Measurements from ENCODE around the gene C12orf57.

The C12orf57 gene

GRCh38 chr12:6946033-6946919 is 2.5 kb downstream of the C12orf57 start:
- DNase-seq (ENCODE audit: low spot score) (peak; percentile 98), ATAC-seq (ENCODE audit: low read depth) (peak; percentile 79)
- Histone ChIP-seq H3K36me3 (ENCODE audit: low read depth) (peaks cover 8% of the 10 kb centered on the region), H3K27ac (ENCODE audit: poor library complexity, severe bottlenecking) (peak overlapping the region; percentile 96), H3K4me1 (ENCODE audit: insufficient read depth, poor library complexity, severe bottlenecking) (peaks cover 16% of the 10 kb centered on the region), H3K4me3 (ENCODE audit: severe bottlenecking) (peak overlapping the region; percentile 42), H3K27me3 (ENCODE audit: insufficient read depth, poor library complexity, severe bottlenecking) (no peaks in the 10 kb centered on the region), H3K9me3 (ENCODE audit: severe bottlenecking) (no peaks in the 10 kb centered on the region)
- TF ChIP-seq CTCF (IDR thresholded peaks at IDR 0.05; ENCODE audit: poor library complexity, severe bottlenecking), result no peak

GRCh38 chr12:6946920-6947374 is 3.1 kb downstream of the C12orf57 start:
- TF ChIP-seq CTCF (IDR thresholded peaks at IDR 0.05; ENCODE audit: poor library complexity, severe bottlenecking), result no peak
- peaks cover 16% of the 10 kb centered on the region for H3K4me1 ChIP-seq (ENCODE audit: insufficient read depth, poor library complexity, severe bottlenecking)
- peak overlapping the region; percentile 42 for H3K4me3 ChIP-seq (ENCODE audit: severe bottlenecking)
- no peak for DNase-seq (ENCODE audit: low spot score)
- no peak for ATAC-seq (ENCODE audit: low read depth)
- peak overlapping the region; percentile 96 for H3K27ac ChIP-seq (ENCODE audit: poor library complexity, severe bottlenecking)
- no peaks in the 10 kb centered on the region for H3K27me3 ChIP-seq (ENCODE audit: insufficient read depth, poor library complexity, severe bottlenecking)
- H3K9me3 ChIP-seq (ENCODE audit: severe bottlenecking), result no peaks in the 10 kb centered on the region
- H3K36me3 ChIP-seq (ENCODE audit: low read depth), result peaks cover 8% of the 10 kb centered on the region

- no peak for DNase-seq (ENCODE audit: low spot score)
- Histone ChIP-seq H3K9me3 (ENCODE audit: severe bottlenecking) (no peaks in the 10 kb centered on the region), H3K27me3 (ENCODE audit: insufficient read depth, poor library complexity, severe bottlenecking) (no peaks in the 10 kb centered on the region), H3K27ac (ENCODE audit: poor library complexity, severe bottlenecking) (no peak overlapping the region), H3K36me3 (ENCODE audit: low read depth) (peaks cover 8% of the 10 kb centered on the region), H3K4me3 (ENCODE audit: severe bottlenecking) (no peak overlapping the region), H3K4me1 (ENCODE audit: insufficient read depth, poor library complexity, severe bottlenecking) (peaks cover 16% of the 10 kb centered on the region)
- TF ChIP-seq CTCF (IDR thresholded peaks at IDR 0.05; ENCODE audit: poor library complexity, severe bottlenecking), result no peak
- no peak for ATAC-seq (ENCODE audit: low read depth)
Measured at GRCh38 chr12:6947615-6948014, 3.8 kb downstream of the C12orf57 start.

- Histone ChIP-seq H3K27ac (ENCODE audit: poor library complexity, severe bottlenecking) (no peak overlapping the region), H3K4me3 (ENCODE audit: severe bottlenecking) (no peak overlapping the region), H3K27me3 (ENCODE audit: insufficient read depth, poor library complexity, severe bottlenecking) (no peaks in the 10 kb centered on the region), H3K4me1 (ENCODE audit: insufficient read depth, poor library complexity, severe bottlenecking) (peaks cover 16% of the 10 kb centered on the region), H3K36me3 (ENCODE audit: low read depth) (peaks cover 8% of the 10 kb centered on the region), H3K9me3 (ENCODE audit: severe bottlenecking) (no peaks in the 10 kb centered on the region)
- ATAC-seq (ENCODE audit: low read depth), result no peak
- TF ChIP-seq CTCF (IDR thresholded peaks at IDR 0.05; ENCODE audit: poor library complexity, severe bottlenecking), result no peak
- DNase-seq (ENCODE audit: low spot score), result no peak
Measured at GRCh38 chr12:6948873-6949594, 5.2 kb downstream of the C12orf57 start.

All from RWPE2 (cell line).